OCI-LY7 (cell line): ENCODE data around the gene PTH2R. TPM values are rescaled to one million over a fixed set of nuclear protein-coding genes. Genes with fewer than 3 reads are reported as not detected.

Experiments
- BruUV-seq: library from RNA; stranded (reverse); fragments of 400-500 nt; replicated peaks from 2 replicates; lab custom pipeline; 2021; lab: Mats Ljungman, UMichigan
- CTCF ChIA-PET: fragments of 300-600 bp; sonication (Branson Sonifier 250); formaldehyde crosslinking; loops from one replicate; lab custom pipeline; 2022; ENCODE audit warnings: antibody characterized with exemption; ENCODE audit not compliant: unreplicated experiment; lab: Charles Lee
- POLR2A ChIA-PET: fragments of 300-600 bp; sonication (Branson Sonifier 250); formaldehyde crosslinking; loops from one replicate; lab custom pipeline; 2022; ENCODE audit warnings: antibody characterized with exemption; lab: Charles Lee
- DNase-seq: peaks from one replicate; pipeline ENCODE4 v3.0.0-alpha.2; 2015; ENCODE audit warnings: low spot score
- H2AFZ ChIP-seq: fragments of 200-600 bp; sonication (generic), shearing (Covaris generic); 2 replicates; pipeline ENCODE4 v1.6.1; 2014; ENCODE audit warnings: mild to moderate bottlenecking, antibody characterized with exemption, low read length, moderate library complexity
- H3K27ac ChIP-seq: fragments of 200-600 bp; sonication (generic); 2 replicates; pipeline ENCODE4 v1.5.1; 2014; ENCODE audit warnings: mixed run types, low read depth, mild to moderate bottlenecking, moderate library complexity, low read length, inconsistent platforms; ENCODE audit not compliant: poor library complexity, severe bottlenecking
- H3K36me3 ChIP-seq: fragments of 200-600 bp; sonication (generic); 2 replicates; pipeline ENCODE4 v1.6.1; 2014; ENCODE audit warnings: mild to moderate bottlenecking, antibody characterized with exemption, low read length, moderate library complexity, mixed read lengths; ENCODE audit not compliant: insufficient read depth
- H3K4me1 ChIP-seq: fragments of 200-600 bp; sonication (generic); 2 replicates; pipeline ENCODE4 v1.5.1; 2014; ENCODE audit warnings: mild to moderate bottlenecking, low read length; ENCODE audit not compliant: insufficient read depth, poor library complexity, severe bottlenecking
- H3K4me2 ChIP-seq: fragments of 200-600 bp; sonication (generic); 2 replicates; pipeline ENCODE4 v1.6.1; 2014; ENCODE audit warnings: mild to moderate bottlenecking, low read length
- H3K4me3 ChIP-seq: fragments of 200-600 bp; sonication (generic); 2 replicates; pipeline ENCODE4 v1.5.1; 2014; ENCODE audit warnings: mild to moderate bottlenecking, low read depth, low read length; ENCODE audit not compliant: poor library complexity, severe bottlenecking
- H3K79me2 ChIP-seq: fragments of 200-600 bp; sonication (generic); 2 replicates; pipeline ENCODE4 v1.6.1; 2016; ENCODE audit warnings: low read depth, mild to moderate bottlenecking, low read length, moderate library complexity, mixed read lengths; ENCODE audit not compliant: insufficient read depth
- H3K9me2 ChIP-seq: fragments of 200-600 bp; sonication (generic); 2 replicates; pipeline ENCODE4 v1.6.1; 2016; ENCODE audit warnings: mild to moderate bottlenecking, low read length, mixed read lengths; ENCODE audit not compliant: insufficient read depth
- H3K9me3 ChIP-seq: fragments of 200-600 bp; sonication (generic); 2 replicates; pipeline ENCODE4 v1.6.1; 2014; ENCODE audit warnings: mild to moderate bottlenecking, mixed run types, low read length, mixed read lengths
- H4K20me1 ChIP-seq: fragments of 200-600 bp; sonication (generic); 2 replicates; pipeline ENCODE4 v1.6.1; 2014; ENCODE audit warnings: mild to moderate bottlenecking, antibody characterized with exemption, low read length, moderate library complexity, mixed read lengths; ENCODE audit not compliant: insufficient read depth
- CTCF ChIP-seq: fragments of 200-600 bp; sonication (generic); conservative IDR thresholded peaks from 2 replicates; pipeline ENCODE4 v1.5.1; 2014; ENCODE audit warnings: mild to moderate bottlenecking, antibody characterized with exemption, low read length, moderate library complexity, mixed read lengths
- EZH2phosphoT487 ChIP-seq: fragments of 200-600 bp; sonication (generic); IDR thresholded peaks from 2 replicates; pipeline ENCODE4 v1.6.1; 2018; ENCODE audit warnings: low read depth, borderline replicate concordance, mild to moderate bottlenecking, mixed run types, antibody characterized with exemption, low read length, moderate library complexity, mixed read lengths
- intact Hi-C: fragments of 100-400 bp; cut with micrococcal nuclease; formaldehyde crosslinking; loops from one replicate; pipeline ENCODE4 v1.10.0; 2022; ENCODE audit not compliant: unreplicated experiment
- total RNA-seq, 2 experiments: library from RNA; depleted of rRNA in 1 of 2; stranded (reverse); fragments of >200 nt in 1 of 2; shearing (Covaris generic) in 1 of 2; gene quantifications; 2 replicates each; pipeline ENCODE4 v1.2.3, GENCODE V29; 2014 to 2022

The PTH2R gene
- total RNA-seq, 2 experiments from 2014 or later = 0.06 to 0.13 TPM

GRCh38 chr2:208358758-208359631 lies 47.6 kb upstream of the PTH2R start:
- CTCF ChIA-PET = no interaction called here
- POLR2A ChIA-PET = interaction anchor here (1.3 to 1.5 kb wide), 2 partner anchors 8 to 38 kb away, joined by 4 to 6 read pairs; no protein-coding TSS in a partner anchor
- intact Hi-C loops = loop anchor here (10.0 kb wide), 1 partner anchor 184 kb away; no protein-coding TSS in a partner anchor
- peaks cover 47% of the 10 kb centered on the region for H3K36me3 ChIP-seq
- no peak overlapping the region for H3K4me2 ChIP-seq
- no peak overlapping the region for H3K4me3 ChIP-seq
- BruUV-seq = no TSS peak
- H3K27ac ChIP-seq = no peak overlapping the region
- H4K20me1 ChIP-seq = no peaks in the 10 kb centered on the region
- no peak for TF ChIP-seq CTCF
- no peak for TF ChIP-seq EZH2phosphoT487
- no peaks in the 10 kb centered on the region for H3K79me2 ChIP-seq
- H2AFZ ChIP-seq = no peak overlapping the region
- no peaks in the 10 kb centered on the region for H3K4me1 ChIP-seq
- DNase-seq = no peak
- H3K9me3 ChIP-seq = peaks cover 5% of the 10 kb centered on the region; the same call in 1 of the 2 replicates
- H3K9me2 ChIP-seq = no peaks in the 10 kb centered on the region

- no peak overlapping the region for H3K4me3 ChIP-seq
These were observed 47.0 kb upstream of the PTH2R start for GRCh38 chr2:208359632-208359986.

More at GRCh38 chr2:208359632-208359986, 47.0 kb upstream of the PTH2R start:
- H2AFZ ChIP-seq = no peak overlapping the region
- CTCF ChIA-PET = no interaction called here
- no peak for TF ChIP-seq CTCF
- no peak for TF ChIP-seq EZH2phosphoT487
- H3K36me3 ChIP-seq = peaks cover 40% of the 10 kb centered on the region
- H3K79me2 ChIP-seq = no peaks in the 10 kb centered on the region
- H3K4me2 ChIP-seq = no peak overlapping the region
- H4K20me1 ChIP-seq = no peaks in the 10 kb centered on the region
- DNase-seq = no peak
- H3K9me3 ChIP-seq = peaks cover 6% of the 10 kb centered on the region; the same call in 1 of the 2 replicates
- POLR2A ChIA-PET = no interaction called here
- no peak overlapping the region for H3K27ac ChIP-seq
- intact Hi-C loops = loop anchor here (10.0 kb wide), 1 partner anchor 185 kb away; no protein-coding TSS in a partner anchor
- no TSS peak for BruUV-seq
- no peaks in the 10 kb centered on the region for H3K9me2 ChIP-seq
- no peaks in the 10 kb centered on the region for H3K4me1 ChIP-seq
